Neuronal stem cell (in vitro differentiated cells): Measurements from ENCODE around the gene ABHD14A.

ENCODE experiments used
- DNase-seq: peaks from one replicate; pipeline ENCODE4 v3.0.0-alpha.2; 2013; ENCODE audit warnings: low spot score
- H2AFZ ChIP-seq: one replicate; pipeline ENCODE4 v1.6.1; 2013; ENCODE audit warnings: mild to moderate bottlenecking, low read length, inconsistent platforms
- H2AK5ac ChIP-seq: 2 replicates; pipeline ENCODE4 v1.6.1; 2013; ENCODE audit warnings: low read depth, mild to moderate bottlenecking, inconsistent platforms, low read length, moderate library complexity, mixed read lengths
- H2BK120ac ChIP-seq: 2 replicates; pipeline ENCODE4 v1.6.1; 2013; ENCODE audit warnings: low read depth, mild to moderate bottlenecking, inconsistent platforms, low read length, moderate library complexity, mixed read lengths
- H2BK12ac ChIP-seq: one replicate; pipeline ENCODE4 v1.6.1; 2013; ENCODE audit warnings: low read length, inconsistent platforms
- H2BK15ac ChIP-seq: 2 replicates; pipeline ENCODE4 v1.6.1; 2013; ENCODE audit warnings: mild to moderate bottlenecking, low read length, inconsistent platforms, mixed read lengths
- H2BK5ac ChIP-seq: one replicate; pipeline ENCODE4 v1.6.1; 2013; ENCODE audit warnings: inconsistent platforms, mild to moderate bottlenecking, low read length, moderate library complexity
- H3K14ac ChIP-seq: one replicate; pipeline ENCODE4 v1.6.1; 2013; ENCODE audit warnings: low read length, inconsistent platforms
- H3K18ac ChIP-seq: 2 replicates; pipeline ENCODE4 v1.6.1; 2013; ENCODE audit warnings: low read length, inconsistent platforms
- H3K23ac ChIP-seq: 2 replicates; pipeline ENCODE4 v1.6.1; 2013; ENCODE audit warnings: low read depth, mild to moderate bottlenecking, mixed read lengths, low read length, inconsistent platforms; ENCODE audit not compliant: poor library complexity
- H3K27ac ChIP-seq: replicated peaks from 3 replicates; pipeline ENCODE4 v1.5.1; 2013; ENCODE audit warnings: low read length, inconsistent platforms
- H3K27me3 ChIP-seq, 3 experiments: 2 replicates each; pipeline ENCODE4 v1.6.1; 2013; ENCODE audit warnings: low read length in 3 of 3, mild to moderate bottlenecking in 2 of 3, inconsistent platforms in 1 of 3, low read depth in 1 of 3, mixed read lengths in 1 of 3, moderate library complexity in 1 of 3; ENCODE audit not compliant: control insufficient read depth in 3 of 3, insufficient read depth in 3 of 3
- H3K36me3 ChIP-seq, 2 donors: replicated peaks in 1 of 2; 2 replicates each; pipeline ENCODE4 v1.6.1; 2013; ENCODE audit warnings: low read length in 2 of 2; ENCODE audit not compliant: control insufficient read depth in 2 of 2, insufficient read depth in 2 of 2
- H3K4ac ChIP-seq: 2 replicates; pipeline ENCODE4 v1.6.1; 2013; ENCODE audit warnings: inconsistent platforms, mild to moderate bottlenecking, low read length, moderate library complexity
- H3K4me1 ChIP-seq, 2 donors: 1 replicate in 1 of 2; 2 replicates in 1 of 2; pipeline ENCODE4 v1.6.1; 2013; ENCODE audit warnings: low read length in 2 of 2, low read depth in 1 of 2; ENCODE audit not compliant: control insufficient read depth in 2 of 2, insufficient read depth in 1 of 2
- H3K4me2 ChIP-seq: one replicate; pipeline ENCODE4 v1.6.1; 2013; ENCODE audit warnings: mild to moderate bottlenecking, low read length, inconsistent platforms; ENCODE audit not compliant: insufficient read depth, poor library complexity, severe bottlenecking
- H3K4me3 ChIP-seq, 2 donors: 2 replicates each; pipeline ENCODE4 v1.5.1; 2013; ENCODE audit warnings: low read length in 2 of 2, mild to moderate bottlenecking in 2 of 2, inconsistent platforms in 1 of 2, moderate library complexity in 1 of 2
- H3K79me1 ChIP-seq: one replicate; pipeline ENCODE4 v1.6.1; 2013; ENCODE audit warnings: low read depth, mild to moderate bottlenecking, inconsistent platforms, low read length, moderate library complexity
- H3K9ac ChIP-seq: one replicate; pipeline ENCODE4 v1.6.1; 2013; ENCODE audit warnings: mild to moderate bottlenecking, low read depth, low read length, inconsistent platforms; ENCODE audit not compliant: poor library complexity
- H3K9me3 ChIP-seq, 2 donors: replicated peaks in 1 of 2; 2 replicates each; pipeline versions ENCODE3 to v1.6.1; 2013; ENCODE audit warnings: low read length in 2 of 2, mild to moderate bottlenecking in 2 of 2, inconsistent platforms in 1 of 2, low read depth in 1 of 2, mixed read lengths in 1 of 2, moderate library complexity in 1 of 2; ENCODE audit not compliant: control insufficient read depth in 2 of 2, insufficient read depth in 1 of 2
- H4K8ac ChIP-seq: one replicate; pipeline ENCODE4 v1.6.1; 2013; ENCODE audit warnings: low read depth, mild to moderate bottlenecking, inconsistent platforms, low read length, moderate library complexity
- H4K91ac ChIP-seq: one replicate; pipeline ENCODE4 v1.6.1; 2013; ENCODE audit warnings: low read length, low read depth, mild to moderate bottlenecking, inconsistent platforms; ENCODE audit not compliant: poor library complexity
- WGBS, 2 donors: extraction: QIAGEN DNeasy Blood & Tissue Kit; methylation state at CpG; one replicate each; pipeline ENCODE4 v1.1.7; 2013; ENCODE audit warnings: missing lambda C conversion rate in 2 of 2, mixed read lengths in 1 of 2; ENCODE audit not compliant: insufficient read length in 2 of 2, insufficient replicate concordance in 1 of 2; ENCODE audit errors: extremely low coverage in 2 of 2; 5-methylcytosine and 5-hydroxymethylcytosine counted together

ABHD14A gene

GRCh38 chr3:51943451-51944391 lies 31.1 kb upstream of the ABHD14A start:
- Histone ChIP-seq H3K18ac (no peak overlapping the region), H2BK120ac (peak overlapping the region; percentile 52), H2BK12ac (no peak overlapping the region), H3K23ac (no peak overlapping the region), H3K27ac (no peak overlapping the region), H3K4me3 (no peak overlapping the region), H3K4me2 (no peak overlapping the region), H2BK5ac (peak overlapping the region; percentile 56), H3K79me1 (peaks cover 5% of the 10 kb centered on the region), H3K14ac (peak overlapping the region; percentile 40), H3K27me3 (peaks cover 0 to 2% (median 0%) of the 10 kb centered on the region in 3 experiments), H3K4me1 (peaks cover 7% of the 10 kb centered on the region in 2 donors), H3K36me3 (peaks cover 0 to 7% of the 10 kb centered on the region in 2 donors), H4K8ac (no peak overlapping the region), H3K9ac (no peak overlapping the region), H4K91ac (peak overlapping the region; percentile 56), H2BK15ac (peak overlapping the region; percentile 47), H3K9me3 (peaks cover 0 to 2% of the 10 kb centered on the region in 2 donors), H3K4ac (no peak overlapping the region), H2AK5ac (peak overlapping the region; percentile 10), H2AFZ (peak overlapping the region; percentile 96)
- WGBS, 2 donors, result no CpG with 5 or more reads among the region's 21 CpGs
- DNase-seq, result no peak

DNA sequence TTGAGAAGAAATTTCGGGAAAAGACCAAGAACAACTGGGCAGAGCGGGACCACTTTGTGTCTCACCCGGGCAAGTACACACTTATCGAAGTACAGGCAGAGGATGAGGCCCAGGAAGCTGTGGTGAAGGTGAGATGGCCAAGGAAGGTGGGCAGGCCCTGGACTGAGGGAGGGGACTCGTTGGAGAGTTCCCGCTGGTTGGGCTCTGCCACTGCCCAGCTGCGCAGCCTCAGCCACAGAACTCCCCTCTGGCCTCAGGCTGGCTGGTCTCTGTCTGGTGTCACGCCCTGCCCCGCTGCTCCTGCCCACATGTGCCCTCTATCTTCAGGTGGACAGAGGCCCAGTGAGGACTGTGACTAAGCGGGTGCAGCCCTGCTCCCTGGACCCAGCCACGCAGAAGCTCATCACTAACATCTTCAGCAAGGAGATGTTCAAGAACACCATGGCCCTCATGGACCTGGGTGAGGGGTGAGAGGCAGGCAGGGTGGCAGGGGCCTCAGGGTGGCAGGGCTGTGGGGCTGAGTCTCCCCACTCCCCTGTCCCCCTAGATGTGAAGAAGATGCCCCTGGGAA lies 30.3 kb upstream of the ABHD14A start:
- no peak overlapping the region for H2AFZ ChIP-seq
- H2AK5ac ChIP-seq, result peak overlapping the region; percentile 71
- no peak overlapping the region for H3K18ac ChIP-seq
- peak overlapping the region; percentile 10 for H3K23ac ChIP-seq
- peaks cover 0 to 3% of the 10 kb centered on the region in 2 donors for H3K9me3 ChIP-seq
- H2BK120ac ChIP-seq, result no peak overlapping the region
- peaks cover 0 to 2% (median 0%) of the 10 kb centered on the region in 3 experiments for H3K27me3 ChIP-seq
- peak overlapping the region; percentile 30 for H2BK15ac ChIP-seq
- peaks cover 2% of the 10 kb centered on the region for H3K79me1 ChIP-seq
- H3K14ac ChIP-seq, result no peak overlapping the region
- H4K91ac ChIP-seq, result peak overlapping the region; percentile 56
- H3K4me2 ChIP-seq, result no peak overlapping the region
- H3K27ac ChIP-seq, result no peak overlapping the region
- WGBS, 2 donors, result no CpG with 5 or more reads among the region's 11 CpGs
- H3K9ac ChIP-seq, result peak overlapping the region; percentile 2
- H3K4ac ChIP-seq, result no peak overlapping the region
- peaks cover 7% of the 10 kb centered on the region in 2 donors for H3K4me1 ChIP-seq
- H4K8ac ChIP-seq, result no peak overlapping the region
- H2BK12ac ChIP-seq, result no peak overlapping the region
- peak overlapping the region; percentile 56 for H2BK5ac ChIP-seq
- no peak for DNase-seq
- no peaks in the 10 kb centered on the region for H3K36me3 ChIP-seq
- no peak overlapping the region for H3K4me3 ChIP-seq

DNA sequence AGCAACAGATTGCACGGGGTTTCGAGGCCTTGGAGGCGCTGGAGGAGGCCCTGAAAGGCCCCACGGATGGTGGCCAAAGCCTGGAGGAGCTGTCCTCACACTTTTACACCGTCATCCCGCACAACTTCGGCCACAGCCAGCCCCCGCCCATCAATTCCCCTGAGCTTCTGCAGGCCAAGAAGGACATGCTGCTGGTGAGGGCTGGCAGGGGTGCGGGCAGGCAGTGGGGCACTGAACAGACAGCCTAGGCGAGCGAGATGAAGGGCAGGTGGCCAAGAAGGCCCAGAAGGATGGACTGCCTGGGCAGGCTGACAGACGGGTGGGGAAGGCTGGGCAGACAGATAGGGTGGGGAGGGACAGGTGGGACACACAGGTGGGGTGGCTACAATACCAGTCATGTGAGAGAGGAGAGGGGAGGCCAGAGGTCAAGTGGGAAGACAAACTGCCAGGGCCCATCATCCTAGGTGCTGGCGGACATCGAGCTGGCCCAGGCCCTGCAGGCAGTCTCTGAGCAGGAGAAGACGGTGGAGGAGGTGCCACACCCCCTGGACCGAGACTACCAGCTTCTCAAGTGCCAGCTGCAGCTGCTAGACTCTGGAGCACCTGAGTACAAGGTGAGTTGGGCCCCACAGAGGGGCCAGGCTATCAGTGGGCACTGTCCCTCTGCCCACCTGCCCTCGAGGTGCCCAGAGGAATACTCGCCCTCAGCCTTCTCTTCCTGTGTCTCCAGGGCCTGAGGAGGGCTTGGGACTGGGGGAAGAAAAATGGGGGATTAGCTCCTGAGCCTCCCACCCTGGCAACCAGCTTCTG lies 29.6 kb upstream of the ABHD14A start:
- WGBS, 2 donors, result no CpG with 5 or more reads among the region's 18 CpGs
- no peak for DNase-seq
- H2BK5ac ChIP-seq, result no peak overlapping the region

More for the DNA sequence above, 29.6 kb upstream of the ABHD14A start:
- Histone ChIP-seq H2AK5ac (peak overlapping the region; percentile 71), H2BK12ac (peak overlapping the region; percentile 32), H3K18ac (no peak overlapping the region), H4K91ac (no peak overlapping the region), H3K36me3 (no peaks in the 10 kb centered on the region), H3K9ac (peak overlapping the region; percentile 72), H2AFZ (no peak overlapping the region), H3K23ac (no peak overlapping the region), H3K4me2 (no peak overlapping the region), H3K79me1 (peaks cover 2% of the 10 kb centered on the region), H4K8ac (no peak overlapping the region), H2BK15ac (peak overlapping the region; percentile 27), H3K27me3 (peaks cover 0 to 2% (median 0%) of the 10 kb centered on the region in 3 experiments), H2BK120ac (no peak overlapping the region), H3K4me1 (peaks cover 7% of the 10 kb centered on the region in 2 donors), H3K14ac (no peak overlapping the region), H3K27ac (no peak overlapping the region), H3K4ac (no peak overlapping the region), H3K9me3 (peaks cover 0 to 3% of the 10 kb centered on the region in 2 donors), H3K4me3 (no peak overlapping the region)
